GM12878 (cell line): ENCODE results near the gene PATJ. TPM values are rescaled to one million over a fixed set of nuclear protein-coding genes. Genes with fewer than 3 reads are reported as not detected.

Experiments
- ATAC-seq: fragments of 200-7000 bp; cut with Tn5 transposase; 3 replicates; pipeline ENCODE4 v1.9.1; 2020; ENCODE audit warnings: mild to moderate bottlenecking, moderate library complexity
- BruUV-seq: library from RNA; stranded (reverse); fragments of 400-500 nt; replicated peaks from 2 replicates; lab custom pipeline; 2021; lab: Mats Ljungman, UMichigan
- CTCF ChIA-PET: fragments of 300-600 bp; sonication (Branson Sonifier 250); formaldehyde crosslinking; extraction: SDS; loops from one replicate; lab custom pipeline; 2021; ENCODE audit warnings: inconsistent platforms; lab: Yijun Ruan, JAX
- POLR2A ChIA-PET: fragments of 350-600 bp; formaldehyde crosslinking; extraction: SDS; loops from one replicate; lab custom pipeline; 2021; ENCODE audit warnings: inconsistent platforms; lab: Charles Lee
- RAD21 ChIA-PET: fragments of 300-600 bp; sonication (Branson Sonifier 250); formaldehyde crosslinking; loops from one replicate; lab custom pipeline; 2023; ENCODE audit warnings: antibody characterized with exemption; ENCODE audit not compliant: unreplicated experiment; lab: Charles Lee
- SMC1A ChIA-PET: fragments of 300-600 bp; sonication (Branson Sonifier 250); formaldehyde crosslinking; loops from one replicate; lab custom pipeline; 2023; ENCODE audit not compliant: unreplicated experiment, uncharacterized antibody; lab: Charles Lee
- DNase-seq: peaks from one replicate; pipeline ENCODE4 v3.0.0-alpha.2; 2011; ENCODE audit warnings: low read depth, low spot score
- FAIRE-seq: peaks from 3 replicates; lab custom pipeline; 2011; peaks lifted over from hg19 to GRCh38; lab: Jason Lieb, UNC
- H2AFZ ChIP-seq: 2 replicates; pipeline ENCODE4 v1.6.0; 2011; ENCODE audit warnings: low read depth, low read length, control low read depth; ENCODE audit not compliant: control insufficient read depth
- H3K27ac ChIP-seq: 2 replicates; pipeline ENCODE4 v1.5.1; 2011; ENCODE audit warnings: control low read depth; ENCODE audit not compliant: control insufficient read depth, insufficient read depth
- H3K27me3 ChIP-seq, 2 experiments: replicated peaks in 1 of 2; 2 replicates each; pipeline versions ENCODE4 v1.6.0 to v1.6.1; 2011; ENCODE audit warnings: low read length in 1 of 2; ENCODE audit not compliant: control insufficient read depth in 2 of 2, insufficient read depth in 2 of 2
- H3K36me3 ChIP-seq, 2 experiments: 2 replicates each; pipeline ENCODE4 v1.5.1; 2011; ENCODE audit warnings: low read length in 1 of 2; ENCODE audit not compliant: control insufficient read depth in 2 of 2, insufficient read depth in 2 of 2
- H3K4me1 ChIP-seq: 2 replicates; pipeline ENCODE4 v1.6.1; 2011; ENCODE audit warnings: mild to moderate bottlenecking, low read length, moderate library complexity, mixed read lengths; ENCODE audit not compliant: control insufficient read depth, insufficient read depth
- H3K4me2 ChIP-seq: 2 replicates; pipeline ENCODE4 v1.6.0; 2011; ENCODE audit warnings: control low read depth; ENCODE audit not compliant: control insufficient read depth, insufficient read depth
- H3K4me3 ChIP-seq: fragments of 200-600 bp; sonication (generic); 2 replicates; pipeline ENCODE4 v1.5.1; 2016
- H3K79me2 ChIP-seq: 2 replicates; pipeline ENCODE4 v1.6.0; 2011; ENCODE audit warnings: low read length; ENCODE audit not compliant: control insufficient read depth, insufficient read depth
- H3K9ac ChIP-seq: 2 replicates; pipeline ENCODE4 v1.8.0; 2011; ENCODE audit warnings: low read length, control low read depth, mixed read lengths; ENCODE audit not compliant: control insufficient read depth, insufficient read depth
- H3K9me3 ChIP-seq: replicated peaks from 3 replicates; pipeline ENCODE4 v1.5.1; 2011; ENCODE audit warnings: mild to moderate bottlenecking, low read length; ENCODE audit not compliant: control insufficient read depth, insufficient read depth
- H4K20me1 ChIP-seq: 2 replicates; pipeline ENCODE4 v1.6.0; 2011; ENCODE audit not compliant: control insufficient read depth, insufficient read depth
- CBX3 ChIP-seq: fragments of 200-600 bp; sonication (generic); IDR thresholded peaks from 2 replicates; pipeline ENCODE4 v1.6.1; 2016; ENCODE audit warnings: low read depth, borderline replicate concordance
- ELK1 ChIP-seq: IDR thresholded peaks from 2 replicates; pipeline ENCODE4 v1.6.1; 2012; ENCODE audit warnings: low read depth, low read length, improper control_type of control experiment
- FOXK2 ChIP-seq: fragments of 450-650 bp; IDR thresholded peaks from 2 replicates; pipeline ENCODE4 v1.6.1; 2017; ENCODE audit warnings: mild to moderate bottlenecking, moderate library complexity
- HSF1 ChIP-seq: fragments of 150-350 bp; IDR thresholded peaks from 2 replicates; pipeline ENCODE4 v1.6.1; 2014; ENCODE audit warnings: mild to moderate bottlenecking, low read depth, low read length
- IRF5 ChIP-seq: fragments of 450-650 bp; IDR thresholded peaks from 2 replicates; pipeline ENCODE4 v1.6.1; 2017; ENCODE audit warnings: borderline replicate concordance
- NR2C1 ChIP-seq: fragments of 450-650 bp; IDR thresholded peaks from 2 replicates; pipeline ENCODE4 v1.6.1; 2017; ENCODE audit warnings: antibody characterized with exemption, mild to moderate bottlenecking, moderate library complexity
- PBX3 ChIP-seq: IDR thresholded peaks from 2 replicates; pipeline ENCODE4 v1.6.1; 2011; ENCODE audit warnings: mild to moderate bottlenecking, low read depth, low read length, moderate library complexity; ENCODE audit not compliant: insufficient replicate concordance
- PKNOX1 ChIP-seq: fragments of 450-650 bp; IDR thresholded peaks from 2 replicates; pipeline ENCODE4 v1.6.1; 2016; ENCODE audit warnings: mild to moderate bottlenecking
- POU2F2 ChIP-seq: IDR thresholded peaks from 3 replicates; pipeline ENCODE4 v1.6.1; 2011; ENCODE audit warnings: low read depth, mild to moderate bottlenecking, low read length, borderline replicate concordance
- RELA ChIP-seq: fragments of 450-650 bp; IDR thresholded peaks from 2 replicates; pipeline ENCODE4 v1.8.0; 2014; ENCODE audit warnings: borderline replicate concordance; ENCODE audit not compliant: partially characterized antibody
- SMARCA5 ChIP-seq: fragments of 450-650 bp; IDR thresholded peaks from 2 replicates; pipeline ENCODE4 v1.6.1; 2017; ENCODE audit warnings: mild to moderate bottlenecking
- USF1 ChIP-seq: IDR thresholded peaks from 2 replicates; pipeline ENCODE4 v1.6.1; 2011; ENCODE audit warnings: borderline replicate concordance, low read depth, mild to moderate bottlenecking, moderate library complexity, mixed read lengths, low read length; ENCODE audit not compliant: insufficient read depth; ENCODE audit errors: extremely low read length
- WGBS: methylation state at CpG from one replicate; pipeline ENCODE4 v1.1.6; 2016; ENCODE audit warnings: low lambda C conversion rate; ENCODE audit not compliant: insufficient replicate concordance, insufficient coverage; ENCODE audit errors: missing lambda C conversion rate; 5-methylcytosine and 5-hydroxymethylcytosine counted together
- in situ Hi-C: fragments of 300-500 bp; cut with MboI; formaldehyde crosslinking; loops from 9 replicates; pipeline ENCODE4 v1.14.3; 2018; ENCODE audit warnings: mixed read lengths
- intact Hi-C: fragments of 100-400 bp; cut with micrococcal nuclease; formaldehyde crosslinking; loops from one replicate; pipeline ENCODE4 v1.14.2; 2022; ENCODE audit not compliant: unreplicated experiment
- polyA plus RNA-seq, 11 experiments: library from polyadenylated mRNA; depleted of rRNA in 4 of 11; unstranded in 6 of 11; stranded (reverse) in 5 of 11; fragments of >200 nt; fragmentation: Nextera tagmentation in 4 of 11; fragmentation: Illumina TruSeq in 1 of 11; extraction: Ambion mirVana in 4 of 11; extraction: Trizol in 1 of 11; gene quantifications; 1 replicate in 1 of 11; 2 replicates in 10 of 11; pipeline versions ENCODE4 v1.2.1 to v1.2.3, GENCODE V29; 2011 to 2016; ENCODE audit warnings: inconsistent platforms in 2 of 11, missing spikeins in 2 of 11, low read depth in 1 of 11
- total RNA-seq, 4 experiments: library from RNA; depleted of rRNA in 3 of 4; stranded (reverse); fragments of >200 nt in 3 of 4; fragmentation: Illumina TruSeq in 1 of 4; extraction: Trizol in 1 of 4; gene quantifications; 2 replicates each; pipeline versions ENCODE4 v1.2.1 to v1.2.3, GENCODE V29; 2013 to 2021

The PATJ gene
- total and polyA plus RNA-seq, 10 of the 15 experiments (the other 5 are each of a cell fraction or from before 2014, with no cell fraction given), result 2.8 to 13.9 (median 6.9) TPM

GRCh38 chr1:61951731-61952580, 209.7 kb downstream of the PATJ start:
- FAIRE-seq, result no peak
- CTCF ChIA-PET, result interaction anchor here (0.8 to 1.6 kb wide), 2 partner anchors 183 to 193 kb away, joined by 4 to 5 read pairs; no protein-coding TSS in a partner anchor
- H3K4me1 ChIP-seq, result no peaks in the 10 kb centered on the region
- H3K4me2 ChIP-seq, result no peak overlapping the region
- RAD21 ChIA-PET, result no interaction called here
- 64% methylated on average over 9 of the region's 9 CpGs for WGBS
- H4K20me1 ChIP-seq, result no peaks in the 10 kb centered on the region
- H2AFZ ChIP-seq, result no peak overlapping the region
- no peaks in the 10 kb centered on the region for H3K79me2 ChIP-seq
- no peak for ATAC-seq
- no peak overlapping the region for H3K4me3 ChIP-seq
- H3K9ac ChIP-seq, result no peak overlapping the region
- no peaks in the 10 kb centered on the region for H3K27me3 ChIP-seq
- no peak for DNase-seq
- BruUV-seq, result no TSS peak
- no peaks in the 10 kb centered on the region for H3K36me3 ChIP-seq
- SMC1A ChIA-PET, result interaction anchor here (0.6 to 1.3 kb wide), 3 partner anchors 12 to 407 kb away, joined by 3 read pairs; no protein-coding TSS in a partner anchor
- in situ Hi-C loops, result no loop called here
- POLR2A ChIA-PET, result no interaction called here
- H3K9me3 ChIP-seq, result no peaks in the 10 kb centered on the region
- no peak overlapping the region for H3K27ac ChIP-seq
- intact Hi-C loops, result loop anchor here (5.0 to 10.0 kb wide), 2 partner anchors 120 to 173 kb away; no protein-coding TSS in a partner anchor
- TF ChIP-seq RELA (no peak), SMARCA5 (no peak), FOXK2 (no peak), PKNOX1 (no peak), IRF5 (no peak), CBX3 (no peak), NR2C1 (no peak), USF1 (no peak), HSF1 (no peak), POU2F2 (no peak), PBX3 (no peak), ELK1 (no peak)
